ENCODE data around the gene MYO1B. TPM values are rescaled to one million over a fixed set of nuclear protein-coding genes. Genes with fewer than 3 reads are reported as not detected.

Gene MYO1B
- total RNA-seq, 1 experiment from 2014 or later, result 80.3 TPM

GRCh38 chr2:191274413-191274815 is 29.2 kb downstream of the MYO1B start:
- no peaks in the 10 kb centered on the region for H3K4me1 Mint-ChIP-seq (ENCODE audit: low read depth, unreplicated experiment)
- no peak for TF ChIP-seq CTCF (IDR thresholded peaks at IDR 0.05; ENCODE audit: insufficient read depth in 1 of 2, low read depth in 1 of 2, low read length in 1 of 2, severe bottlenecking in 1 of 2, unreplicated experiment in 1 of 2)
- no peaks in the 10 kb centered on the region; the same call in 1 of the 2 replicates for H3K36me3 ChIP-seq (ENCODE audit: control insufficient read depth, insufficient read depth, low read length)

GRCh38 chr2:191276792-191277465 is 31.7 kb downstream of the MYO1B start:
- ChIA-PET POLR2A (no interaction called here), CTCF (no interaction called here)
- no peaks in the 10 kb centered on the region for H3K27me3 ChIP-seq (replicated peaks; ENCODE audit: control insufficient read depth, insufficient read depth, low read length)
- Mint-ChIP-seq H3K27me3 (ENCODE audit: insufficient read depth, unreplicated experiment) (no peaks in the 10 kb centered on the region), H3K36me3 (ENCODE audit: insufficient read depth, unreplicated experiment) (peaks cover 23% of the 10 kb centered on the region), H3K9me3 (ENCODE audit: unreplicated experiment) (no peaks in the 10 kb centered on the region), H3K27ac (ENCODE audit: unreplicated experiment) (no peak overlapping the region), H3K4me1 (ENCODE audit: low read depth, unreplicated experiment) (no peaks in the 10 kb centered on the region), H3K4me3 (ENCODE audit: unreplicated experiment) (no peak overlapping the region)
- no peaks in the 10 kb centered on the region; the same call in 1 of the 2 replicates for H3K36me3 ChIP-seq (ENCODE audit: control insufficient read depth, insufficient read depth, low read length)
- DNase-seq, result no peak
- TSS peak; percentile 11 for BruUV-seq (replicated peaks)
- intact Hi-C loops (cut with micrococcal nuclease; ENCODE audit: unreplicated experiment), result no loop called here
- TF ChIP-seq CTCF (IDR thresholded peaks at IDR 0.05; ENCODE audit: insufficient read depth in 1 of 2, low read depth in 1 of 2, low read length in 1 of 2, severe bottlenecking in 1 of 2, unreplicated experiment in 1 of 2), result no peak
- no peaks in the 10 kb centered on the region for H3K4me1 ChIP-seq
- H3K9me3 ChIP-seq, result no peaks in the 10 kb centered on the region
- no peak overlapping the region for H3K4me3 ChIP-seq (ENCODE audit: low read depth, low read length)

More at GRCh38 chr2:191274413-191274815, 29.2 kb downstream of the MYO1B start:
- H3K27me3 Mint-ChIP-seq (ENCODE audit: insufficient read depth, unreplicated experiment), result no peaks in the 10 kb centered on the region
- H3K4me3 Mint-ChIP-seq (ENCODE audit: unreplicated experiment), result no peak overlapping the region
- Histone ChIP-seq H3K9me3 (no peaks in the 10 kb centered on the region), H3K27me3 (replicated peaks; ENCODE audit: control insufficient read depth, insufficient read depth, low read length) (no peaks in the 10 kb centered on the region), H3K4me1 (no peaks in the 10 kb centered on the region), H3K4me3 (ENCODE audit: low read depth, low read length) (no peak overlapping the region)
- POLR2A ChIA-PET, result no interaction called here
- DNase-seq, result no peak
- intact Hi-C loops (cut with micrococcal nuclease; ENCODE audit: unreplicated experiment), result no loop called here
- peaks cover 6% of the 10 kb centered on the region for H3K36me3 Mint-ChIP-seq (ENCODE audit: insufficient read depth, unreplicated experiment)
- CTCF ChIA-PET, result no interaction called here
- no TSS peak for BruUV-seq (replicated peaks)
- no peak overlapping the region for H3K27ac Mint-ChIP-seq (ENCODE audit: unreplicated experiment)
- no peaks in the 10 kb centered on the region for H3K9me3 Mint-ChIP-seq (ENCODE audit: unreplicated experiment)

DNA sequence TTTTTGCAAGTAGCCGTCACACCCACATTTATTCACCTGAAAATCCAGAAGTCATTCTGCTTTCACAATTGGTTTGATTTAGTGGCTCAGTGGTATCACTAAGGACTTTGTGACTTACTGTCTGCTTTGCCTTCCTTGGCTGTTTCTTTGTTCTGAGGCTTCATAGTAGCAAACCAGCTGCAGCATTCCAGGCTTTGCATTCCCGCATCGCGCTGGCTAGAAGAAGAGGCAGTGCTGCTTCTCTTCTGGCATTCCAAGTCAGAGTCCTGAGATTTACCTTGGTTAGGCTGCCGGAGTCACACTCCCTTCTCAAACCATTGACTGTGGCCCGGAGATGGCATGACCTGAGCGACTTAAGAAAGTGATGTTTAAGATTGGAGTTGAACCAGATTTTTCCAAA is 35.1 kb downstream of the MYO1B start:
- ChIA-PET POLR2A (no interaction called here), CTCF (no interaction called here)
- no peak for TF ChIP-seq CTCF (IDR thresholded peaks at IDR 0.05; ENCODE audit: insufficient read depth in 1 of 2, low read depth in 1 of 2, low read length in 1 of 2, severe bottlenecking in 1 of 2, unreplicated experiment in 1 of 2)
- H3K4me3 ChIP-seq (ENCODE audit: low read depth, low read length), result no peak overlapping the region
- intact Hi-C loops (cut with micrococcal nuclease; ENCODE audit: unreplicated experiment), result no loop called here
- Mint-ChIP-seq H3K27me3 (ENCODE audit: insufficient read depth, unreplicated experiment) (no peaks in the 10 kb centered on the region), H3K36me3 (ENCODE audit: insufficient read depth, unreplicated experiment) (peaks cover 39% of the 10 kb centered on the region), H3K4me1 (ENCODE audit: low read depth, unreplicated experiment) (no peaks in the 10 kb centered on the region), H3K4me3 (ENCODE audit: unreplicated experiment) (no peak overlapping the region), H3K27ac (ENCODE audit: unreplicated experiment) (no peak overlapping the region), H3K9me3 (ENCODE audit: unreplicated experiment) (no peaks in the 10 kb centered on the region)
- DNase-seq, result no peak
- BruUV-seq (replicated peaks), result no TSS peak
- no peaks in the 10 kb centered on the region for H3K4me1 ChIP-seq
- no peaks in the 10 kb centered on the region for H3K9me3 ChIP-seq
- H3K36me3 ChIP-seq (ENCODE audit: control insufficient read depth, insufficient read depth, low read length), result no peaks in the 10 kb centered on the region; the same call in 1 of the 2 replicates
- H3K27me3 ChIP-seq (replicated peaks; ENCODE audit: control insufficient read depth, insufficient read depth, low read length), result no peaks in the 10 kb centered on the region
